ENCODE results near the gene PRKN. TPM values are rescaled to one million over a fixed set of nuclear protein-coding genes. Genes with fewer than 3 reads are reported as not detected.
A peak's percentile ranks its signal among the peaks of the same experiment; 100 is the strongest.

Gene PRKN
- total RNA-seq, 1 experiment from 2014 or later, result not detected

DNA sequence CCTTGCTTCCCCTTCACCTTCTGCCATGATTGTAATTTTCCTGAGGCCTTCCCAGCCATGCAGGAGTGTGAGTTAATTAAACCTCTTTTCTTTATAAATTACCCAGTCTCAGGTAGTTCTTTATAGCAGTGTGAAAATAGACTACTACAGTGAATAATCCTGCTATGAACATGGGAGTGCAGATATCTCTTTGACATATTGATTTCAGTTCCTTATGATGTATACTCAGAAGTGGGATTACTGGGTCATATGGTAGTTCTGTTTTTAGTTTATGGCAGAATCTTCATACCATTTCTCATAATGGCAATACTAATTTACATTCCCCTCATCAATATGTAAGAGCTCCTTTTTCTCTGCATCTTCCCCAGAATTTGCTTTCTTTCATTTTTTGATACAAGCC lies 26.2 kb upstream of the PRKN start:
- no peaks in the 10 kb centered on the region for H3K79me2 ChIP-seq (ENCODE audit: low read depth)
- H3K27ac ChIP-seq, result no peak overlapping the region
- no peaks in the 10 kb centered on the region for H3K9me3 ChIP-seq (ENCODE audit: insufficient read depth, low read depth)
- H3K36me3 ChIP-seq (ENCODE audit: low read depth), result no peaks in the 10 kb centered on the region
- intact Hi-C loops (cut with micrococcal nuclease; ENCODE audit: unreplicated experiment), result no loop called here
- no peaks in the 10 kb centered on the region for H4K20me1 ChIP-seq (ENCODE audit: insufficient read depth)
- H3K27me3 ChIP-seq (ENCODE audit: insufficient read depth, low read depth), result no peaks in the 10 kb centered on the region
- TF ChIP-seq CTCF (conservative IDR thresholded peaks at IDR 0.05), result no peak
- TF ChIP-seq EZH2 (IDR thresholded peaks at IDR 0.05; ENCODE audit: low read depth), result no peak
- no peak overlapping the region for H3K4me2 ChIP-seq
- H3F3A ChIP-seq (ENCODE audit: insufficient read depth, low read depth), result no peaks in the 10 kb centered on the region
- no peaks in the 10 kb centered on the region for H3K4me1 ChIP-seq (replicated peaks; ENCODE audit: insufficient read depth)
- no peaks in the 10 kb centered on the region for H3K9me2 ChIP-seq (ENCODE audit: insufficient read depth)
- ChIA-PET CTCF (no interaction called here), POLR2A (ENCODE audit: unreplicated experiment) (no interaction called here)
- no peak for DNase-seq
- H2AFZ ChIP-seq, result no peak overlapping the region
- BruUV-seq (replicated peaks), result no TSS peak
- no peak overlapping the region for H3K4me3 ChIP-seq

GRCh38 chr6:162751211-162751859 lies 23.8 kb upstream of the PRKN start:
- intact Hi-C loops (cut with micrococcal nuclease; ENCODE audit: unreplicated experiment), result no loop called here
- no peak overlapping the region for H3K27ac ChIP-seq
- no TSS peak for BruUV-seq (replicated peaks)
- ChIA-PET CTCF (no interaction called here), POLR2A (ENCODE audit: unreplicated experiment) (no interaction called here)
- no peaks in the 10 kb centered on the region for H4K20me1 ChIP-seq (ENCODE audit: insufficient read depth)
- no peaks in the 10 kb centered on the region for H3K9me2 ChIP-seq (ENCODE audit: insufficient read depth)
- no peaks in the 10 kb centered on the region for H3K27me3 ChIP-seq (ENCODE audit: insufficient read depth, low read depth)
- H3K4me2 ChIP-seq, result no peak overlapping the region
- no peaks in the 10 kb centered on the region for H3F3A ChIP-seq (ENCODE audit: insufficient read depth, low read depth)
- no peak overlapping the region for H2AFZ ChIP-seq
- no peaks in the 10 kb centered on the region for H3K4me1 ChIP-seq (replicated peaks; ENCODE audit: insufficient read depth)
- H3K4me3 ChIP-seq, result no peak overlapping the region
- no peaks in the 10 kb centered on the region for H3K9me3 ChIP-seq (ENCODE audit: insufficient read depth, low read depth)
- H3K79me2 ChIP-seq (ENCODE audit: low read depth), result no peaks in the 10 kb centered on the region
- TF ChIP-seq CTCF (conservative IDR thresholded peaks at IDR 0.05) (no peak), EZH2 (IDR thresholded peaks at IDR 0.05; ENCODE audit: low read depth) (no peak)
- H3K36me3 ChIP-seq (ENCODE audit: low read depth), result no peaks in the 10 kb centered on the region
- no peak for DNase-seq

DNA sequence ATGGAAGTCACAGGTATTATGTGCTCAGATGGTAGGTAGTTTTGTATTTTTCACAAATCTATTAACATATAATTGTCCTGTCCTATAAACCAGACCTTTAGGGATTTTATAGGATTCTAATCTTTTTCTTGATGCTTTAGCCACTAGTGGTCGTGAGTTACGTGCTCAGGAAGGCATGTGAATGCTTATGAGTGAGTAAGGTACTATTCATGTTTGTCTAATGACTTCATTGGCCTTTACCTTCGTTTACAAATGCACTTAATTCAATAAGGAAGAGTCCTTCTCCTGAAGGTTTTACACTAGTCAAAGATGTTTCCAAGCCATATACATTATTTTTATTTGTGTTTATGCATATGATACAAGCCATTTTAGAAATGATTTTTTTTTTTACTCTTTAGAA lies 23.2 kb upstream of the PRKN start:
- H3F3A ChIP-seq (ENCODE audit: insufficient read depth, low read depth), result no peaks in the 10 kb centered on the region
- no peak overlapping the region for H2AFZ ChIP-seq
- H3K27ac ChIP-seq, result no peak overlapping the region
- peak in 1 of 2 experiments; percentile 52 for DNase-seq
- H4K20me1 ChIP-seq (ENCODE audit: insufficient read depth), result no peaks in the 10 kb centered on the region
- ChIA-PET CTCF (no interaction called here), POLR2A (ENCODE audit: unreplicated experiment) (no interaction called here)
- intact Hi-C loops (cut with micrococcal nuclease; ENCODE audit: unreplicated experiment), result no loop called here
- no peaks in the 10 kb centered on the region for H3K27me3 ChIP-seq (ENCODE audit: insufficient read depth, low read depth)
- no peaks in the 10 kb centered on the region for H3K79me2 ChIP-seq (ENCODE audit: low read depth)
- no peak overlapping the region for H3K4me3 ChIP-seq
- H3K36me3 ChIP-seq (ENCODE audit: low read depth), result no peaks in the 10 kb centered on the region
- TF ChIP-seq CTCF (conservative IDR thresholded peaks at IDR 0.05) (no peak), EZH2 (IDR thresholded peaks at IDR 0.05; ENCODE audit: low read depth) (no peak)
- H3K4me2 ChIP-seq, result no peak overlapping the region
- H3K9me2 ChIP-seq (ENCODE audit: insufficient read depth), result no peaks in the 10 kb centered on the region
- H3K4me1 ChIP-seq (replicated peaks; ENCODE audit: insufficient read depth), result no peaks in the 10 kb centered on the region
- H3K9me3 ChIP-seq (ENCODE audit: insufficient read depth, low read depth), result no peaks in the 10 kb centered on the region
- no TSS peak for BruUV-seq (replicated peaks)
